Uterus (tissue), 2 donors: ENCODE measurements around the gene PCGF2.

ENCODE experiments used
- CTCF ChIP-seq, 4 experiments: fragments of 200-600 bp in 2 of 4; fragments of 450-650 bp in 2 of 4; sonication (generic) in 2 of 4; IDR thresholded peaks; one replicate each; pipeline ENCODE4 v1.5.1; 2016 to 2019; ENCODE audit warnings: antibody characterized with exemption in 4 of 4, mild to moderate bottlenecking in 2 of 4, moderate library complexity in 1 of 4
- POLR2A ChIP-seq, 2 donors: fragments of 450-650 bp; IDR thresholded peaks; one replicate each; pipeline ENCODE4 v1.6.1; 2016; ENCODE audit warnings: antibody characterized with exemption in 2 of 2, mild to moderate bottlenecking in 1 of 2, moderate library complexity in 1 of 2

- TF ChIP-seq CTCF (IDR thresholded peaks at IDR 0.05) (no peak), POLR2A (IDR thresholded peaks at IDR 0.05) (no peak)
Measured at GRCh38 chr17:38731526-38732294, 16.4 kb downstream of the PCGF2 start.
